Measurements from ENCODE around the gene TUBB4B.

The TUBB4B gene

GRCh38 chr9:137213160-137214060 lies 27.7 kb upstream of the TUBB4B start:
- no peak for DNase-seq

- no peak for DNase-seq
These were observed 26.5 kb upstream of the TUBB4B start for GRCh38 chr9:137214620-137215019.

- no peak for DNase-seq
These were observed 25.7 kb upstream of the TUBB4B start for GRCh38 chr9:137215196-137215986.

- no peak for DNase-seq
These were observed 24.7 kb upstream of the TUBB4B start for GRCh38 chr9:137216188-137216965.

- DNase-seq: no peak
These were observed 23.5 kb upstream of the TUBB4B start for GRCh38 chr9:137217276-137218211.

GRCh38 chr9:137218212-137218753 lies 22.8 kb upstream of the TUBB4B start:
- DNase-seq: no peak

- no peak for DNase-seq
These were observed 22.3 kb upstream of the TUBB4B start for GRCh38 chr9:137218754-137219271.

- DNase-seq: no peak
These were observed 21.2 kb upstream of the TUBB4B start for GRCh38 chr9:137219757-137220316.

GRCh38 chr9:137220317-137221094 lies 20.6 kb upstream of the TUBB4B start:
- DNase-seq: no peak

GRCh38 chr9:137221095-137221505 lies 20.0 kb upstream of the TUBB4B start:
- no peak for DNase-seq

GRCh38 chr9:137221506-137222111 lies 19.5 kb upstream of the TUBB4B start:
- no peak for DNase-seq

GRCh38 chr9:137222190-137223077 lies 18.7 kb upstream of the TUBB4B start, which contains the start of gene RNF208:
Gene RNF208, minus strand, starts transcription at chr9:137222240. Its CDS starts 1,028 bp downstream, at chr9:137221212.
- DNase-seq: no peak

GRCh38 chr9:137223078-137223970 lies 17.8 kb upstream of the TUBB4B start:
- peak; percentile 72 for DNase-seq

GRCh38 chr9:137224830-137225694 lies 16.0 kb upstream of the TUBB4B start, which contains the start of gene CYSRT1:
Gene CYSRT1, plus strand, starts transcription at chr9:137225174. Its CDS starts 448 bp downstream, at chr9:137225622.
- DNase-seq: no peak

GRCh38 chr9:137225699-137226331 lies 15.3 kb upstream of the TUBB4B start:
- no peak for DNase-seq

All from NCI-H187 treated with DMSO at 0.1 percent for 48 hours (cell line).